Gastroesophageal sphincter (tissue), 2 donors: ENCODE data around the gene RAG2.

Source experiments
- POLR2A ChIP-seq, 2 donors: fragments of 450-650 bp; IDR thresholded peaks; one replicate each; pipeline ENCODE4 v1.6.1; 2017; ENCODE audit warnings: antibody characterized with exemption in 2 of 2, mild to moderate bottlenecking in 2 of 2, moderate library complexity in 1 of 2
- POLR2AphosphoS5 ChIP-seq: sonication (generic); formaldehyde crosslinking; IDR thresholded peaks from one replicate; pipeline ENCODE4 v1.6.1; 2017; ENCODE audit warnings: antibody characterized with exemption

DNA sequence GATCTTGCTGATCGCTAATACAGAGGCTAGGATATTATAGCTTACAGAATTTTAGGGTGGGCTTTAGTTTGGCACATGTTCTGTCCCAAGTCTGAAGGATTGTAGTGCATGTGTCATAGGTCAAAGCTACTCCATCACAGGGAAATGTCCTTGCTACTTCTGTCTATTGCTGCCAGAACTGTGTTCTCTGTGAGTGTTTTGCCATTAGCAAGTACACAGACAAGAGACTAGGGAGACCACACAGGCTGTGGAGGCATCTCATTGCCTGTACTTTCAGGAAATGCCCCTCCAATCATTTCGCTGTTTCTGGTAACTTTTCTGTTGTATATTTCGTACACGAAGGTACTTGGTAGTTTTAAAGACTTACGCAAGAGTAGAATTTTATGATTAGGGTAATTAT lies 25.5 kb upstream of the RAG2 start:
- TF ChIP-seq POLR2A (IDR thresholded peaks at IDR 0.05) (no peak), POLR2AphosphoS5 (no peak)
